CD14-positive monocyte (primary cell): Measurements from ENCODE around the gene PARP16. TPM values are rescaled to one million over a fixed set of nuclear protein-coding genes. Genes with fewer than 3 reads are reported as not detected.

ENCODE experiments used
- DNase-seq, 3 donors: peaks; one replicate each; pipeline ENCODE4 v3.0.0-alpha.2; 2011 to 2022
- H2AFZ ChIP-seq: 2 replicates; pipeline ENCODE4 v1.6.0; 2012; ENCODE audit warnings: mild to moderate bottlenecking, low read depth, low read length, inconsistent platforms; ENCODE audit not compliant: insufficient read depth, poor library complexity, severe bottlenecking
- H3K27ac ChIP-seq, 2 donors: 1 replicate in 1 of 2; 2 replicates in 1 of 2; pipeline ENCODE4 v1.5.1; 2012 to 2013; ENCODE audit warnings: low read length in 2 of 2, control low read depth in 1 of 2, inconsistent platforms in 1 of 2, low read depth in 1 of 2, mild to moderate bottlenecking in 1 of 2
- H3K27me3 ChIP-seq, 2 donors: one replicate each; pipeline versions ENCODE4 v1.6.0 to v1.6.1; 2011 to 2013; ENCODE audit warnings: low read length in 2 of 2; ENCODE audit not compliant: control insufficient read depth in 2 of 2, insufficient read depth in 2 of 2
- H3K36me3 ChIP-seq, 2 donors: replicated peaks in 1 of 2; 1 replicate in 1 of 2; 2 replicates in 1 of 2; pipeline versions ENCODE4 v1.5.1 to v1.6.1; 2012 to 2013; ENCODE audit warnings: low read length in 2 of 2, control low read depth in 1 of 2, inconsistent platforms in 1 of 2, mild to moderate bottlenecking in 1 of 2; ENCODE audit not compliant: insufficient read depth in 2 of 2, control insufficient read depth in 1 of 2
- H3K4me1 ChIP-seq, 2 donors: 1 replicate in 1 of 2; 2 replicates in 1 of 2; pipeline versions ENCODE4 v1.5.1 to v1.6.1; 2012 to 2013; ENCODE audit warnings: low read length in 2 of 2, control low read depth in 1 of 2, inconsistent platforms in 1 of 2, mild to moderate bottlenecking in 1 of 2, moderate library complexity in 1 of 2; ENCODE audit not compliant: insufficient read depth in 2 of 2, control insufficient read depth in 1 of 2
- H3K4me2 ChIP-seq: replicated peaks from 2 replicates; pipeline ENCODE3; 2012; ENCODE audit warnings: low read length, moderate library complexity, mild to moderate bottlenecking; ENCODE audit not compliant: poor library complexity, severe bottlenecking; ENCODE audit errors: extremely low read depth
- H3K4me3 ChIP-seq, 3 experiments: fragments of 200-600 bp in 1 of 3; sonication (generic) in 1 of 3; replicated peaks in 1 of 3; 1 replicate in 2 of 3; 2 replicates in 1 of 3; pipeline ENCODE4 v1.5.1; 2011 to 2013; ENCODE audit warnings: low read length in 3 of 3, mild to moderate bottlenecking in 3 of 3, control low read depth in 2 of 3, low read depth in 2 of 3, inconsistent platforms in 1 of 3, moderate library complexity in 1 of 3
- H3K79me2 ChIP-seq: 2 replicates; pipeline ENCODE4 v1.6.0; 2012; ENCODE audit warnings: mild to moderate bottlenecking, control low read depth, inconsistent platforms, low read length, moderate library complexity; ENCODE audit not compliant: insufficient read depth
- H3K9ac ChIP-seq: 2 replicates; pipeline ENCODE4 v1.6.0; 2017; ENCODE audit warnings: low read length, mild to moderate bottlenecking; ENCODE audit not compliant: insufficient read depth, poor library complexity, severe bottlenecking
- H3K9me3 ChIP-seq, 2 donors: replicated peaks in 1 of 2; 1 replicate in 1 of 2; 2 replicates in 1 of 2; pipeline versions ENCODE4 v1.5.1 to v1.6.1; 2012 to 2013; ENCODE audit warnings: low read length in 2 of 2, control low read depth in 1 of 2; ENCODE audit not compliant: control insufficient read depth in 1 of 2, insufficient read depth in 1 of 2
- H4K20me1 ChIP-seq: 2 replicates; pipeline ENCODE4 v1.6.0; 2012; ENCODE audit warnings: mild to moderate bottlenecking, low read length, control low read depth, moderate library complexity; ENCODE audit not compliant: insufficient read depth
- H3K27ac Mint-ChIP-seq, 7 donors: one replicate each; pipeline ENCODE4 v1.8.0; 2020; ENCODE audit warnings: mild to moderate bottlenecking in 7 of 7, mixed read lengths in 7 of 7, moderate library complexity in 6 of 7, inconsistent platforms in 2 of 7
- H3K27me3 Mint-ChIP-seq, 3 donors: one replicate each; pipeline ENCODE4 v1.8.0; 2021 to 2022; ENCODE audit warnings: low read depth in 3 of 3, mild to moderate bottlenecking in 3 of 3, mixed read lengths in 3 of 3, moderate library complexity in 3 of 3, inconsistent platforms in 1 of 3
- H3K36me3 Mint-ChIP-seq, 2 donors: one replicate each; pipeline ENCODE4 v1.8.0; 2020; ENCODE audit warnings: mixed read lengths in 2 of 2, inconsistent platforms in 1 of 2, mild to moderate bottlenecking in 1 of 2
- H3K4me1 Mint-ChIP-seq: one replicate; pipeline ENCODE4 v1.8.0; 2020; ENCODE audit warnings: mild to moderate bottlenecking, mixed read lengths
- H3K4me3 Mint-ChIP-seq, 2 donors: one replicate each; pipeline ENCODE4 v1.8.0; 2020; ENCODE audit warnings: mild to moderate bottlenecking in 2 of 2, mixed read lengths in 2 of 2, moderate library complexity in 1 of 2
- H3K9me3 Mint-ChIP-seq, 7 donors: one replicate each; pipeline ENCODE4 v1.8.0; 2020 to 2022; ENCODE audit warnings: mixed read lengths in 7 of 7, mild to moderate bottlenecking in 6 of 7, moderate library complexity in 6 of 7, inconsistent platforms in 2 of 7
- WGBS: methylation state at CpG from one replicate; pipeline ENCODE4 v1.1.5; 2013; ENCODE audit warnings: missing lambda C conversion rate; ENCODE audit not compliant: insufficient coverage; 5-methylcytosine and 5-hydroxymethylcytosine counted together
- intact Hi-C, 2 donors: fragments of 100-400 bp; cut with micrococcal nuclease; formaldehyde crosslinking; loops; one replicate each; pipeline versions ENCODE4 v1.15.0 to v1.15.1; 2023
- polyA plus RNA-seq, 3 donors: library from polyadenylated mRNA; depleted of rRNA in 1 of 3; unstranded in 2 of 3; stranded (reverse) in 1 of 3; fragments of 300-500 nt in 2 of 3; fragments of >200 nt in 1 of 3; fragmentation: Illumina TruSeq in 2 of 3; gene quantifications; 1 replicate in 2 of 3; 2 replicates in 1 of 3; pipeline ENCODE4 v1.2.3, GENCODE V29; 2012 to 2021
- TF ChIP-seq, protein P1 (sequence below): fragments of 200-600 bp; IDR thresholded peaks from one replicate; pipeline ENCODE4 v1.8.0; 2022; ENCODE audit warnings: antibody characterized with exemption, mild to moderate bottlenecking

PARP16 gene
- polyA plus RNA-seq, 3 donors: 4.8 to 6.9 (median 5.7) TPM

DNA sequence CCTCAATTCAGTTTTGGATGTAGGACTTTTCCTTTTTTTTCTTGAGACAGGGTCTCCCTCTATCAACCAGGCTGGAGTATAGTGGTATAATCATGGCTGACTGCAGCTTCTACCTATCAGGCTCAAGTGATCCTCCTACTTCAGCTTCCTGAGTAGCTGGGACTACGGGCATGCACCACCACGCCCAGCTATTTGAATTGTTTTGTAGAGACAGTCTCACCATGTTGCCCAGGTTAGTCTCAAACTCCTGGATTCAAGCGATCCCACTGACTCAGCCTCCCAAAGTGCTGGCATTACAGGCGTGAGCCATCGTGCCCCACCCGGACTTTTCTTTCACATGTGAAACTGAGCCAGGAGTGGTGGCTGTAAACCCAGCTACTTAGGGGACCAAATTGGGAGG is 21.3 kb upstream of the PARP16 start:
- Mint-ChIP-seq H3K4me1 (peaks cover 31% of the 10 kb centered on the region), H3K36me3 (no peaks in the 10 kb centered on the region), H3K4me3 (no peak overlapping the region), H3K27me3 (peaks cover 3 to 10% (median 4%) of the 10 kb centered on the region in 3 donors), H3K27ac (no peak overlapping the region), H3K9me3 (no peaks in the 10 kb centered on the region)
- Histone ChIP-seq H3K4me2 (no peak overlapping the region), H3K27me3 (peaks cover 0 to 2% of the 10 kb centered on the region in 2 donors), H3K9me3 (no peaks in the 10 kb centered on the region), H4K20me1 (no peaks in the 10 kb centered on the region), H2AFZ (no peak overlapping the region), H3K27ac (no peak overlapping the region), H3K9ac (no peak overlapping the region), H3K4me3 (no peak overlapping the region), H3K36me3 (no peaks in the 10 kb centered on the region), H3K79me2 (no peaks in the 10 kb centered on the region), H3K4me1 (peaks cover 24% of the 10 kb centered on the region in 2 donors)
- WGBS: 90% methylated on average over 4 of the region's 6 CpGs
- DNase-seq: peak in 1 of 3 donors; percentile 13
- intact Hi-C loops: no loop called here
- TF ChIP-seq, protein P1, sequence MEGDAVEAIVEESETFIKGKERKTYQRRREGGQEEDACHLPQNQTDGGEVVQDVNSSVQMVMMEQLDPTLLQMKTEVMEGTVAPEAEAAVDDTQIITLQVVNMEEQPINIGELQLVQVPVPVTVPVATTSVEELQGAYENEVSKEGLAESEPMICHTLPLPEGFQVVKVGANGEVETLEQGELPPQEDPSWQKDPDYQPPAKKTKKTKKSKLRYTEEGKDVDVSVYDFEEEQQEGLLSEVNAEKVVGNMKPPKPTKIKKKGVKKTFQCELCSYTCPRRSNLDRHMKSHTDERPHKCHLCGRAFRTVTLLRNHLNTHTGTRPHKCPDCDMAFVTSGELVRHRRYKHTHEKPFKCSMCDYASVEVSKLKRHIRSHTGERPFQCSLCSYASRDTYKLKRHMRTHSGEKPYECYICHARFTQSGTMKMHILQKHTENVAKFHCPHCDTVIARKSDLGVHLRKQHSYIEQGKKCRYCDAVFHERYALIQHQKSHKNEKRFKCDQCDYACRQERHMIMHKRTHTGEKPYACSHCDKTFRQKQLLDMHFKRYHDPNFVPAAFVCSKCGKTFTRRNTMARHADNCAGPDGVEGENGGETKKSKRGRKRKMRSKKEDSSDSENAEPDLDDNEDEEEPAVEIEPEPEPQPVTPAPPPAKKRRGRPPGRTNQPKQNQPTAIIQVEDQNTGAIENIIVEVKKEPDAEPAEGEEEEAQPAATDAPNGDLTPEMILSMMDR: no peak

DNA sequence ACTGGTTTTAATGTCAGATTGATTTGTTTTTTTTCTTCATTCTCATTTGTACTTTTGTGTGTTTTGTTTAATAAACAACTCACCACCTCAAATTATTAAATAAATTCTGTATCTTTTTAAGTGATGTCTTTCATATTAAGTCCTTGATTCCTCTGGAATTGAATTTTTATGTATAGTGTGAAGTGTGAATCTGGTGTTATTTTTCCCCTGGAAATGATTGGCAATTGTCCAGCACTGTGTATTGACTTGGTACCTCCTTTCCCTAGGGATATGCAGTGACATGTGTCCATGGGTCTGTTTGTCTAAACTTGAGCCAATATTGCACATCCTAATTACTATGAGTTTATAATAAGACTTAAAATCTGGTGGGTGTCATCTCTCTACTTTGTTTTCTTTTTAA is 19.9 kb upstream of the PARP16 start:
- H3K9me3 ChIP-seq: no peaks in the 10 kb centered on the region
- no peak for DNase-seq
- TF ChIP-seq, protein P1: no peak
- H3K9me3 Mint-ChIP-seq: no peaks in the 10 kb centered on the region
- H3K4me3 Mint-ChIP-seq: no peak overlapping the region
- H3K4me2 ChIP-seq: no peak overlapping the region
- no peak overlapping the region for H3K27ac ChIP-seq
- H3K79me2 ChIP-seq: no peaks in the 10 kb centered on the region
- H3K36me3 Mint-ChIP-seq: no peaks in the 10 kb centered on the region
- H3K4me3 ChIP-seq: no peak overlapping the region
- H3K36me3 ChIP-seq: no peaks in the 10 kb centered on the region
- H3K4me1 ChIP-seq: peaks cover 24% of the 10 kb centered on the region in 2 donors
- peaks cover 31% of the 10 kb centered on the region for H3K4me1 Mint-ChIP-seq
- H2AFZ ChIP-seq: no peak overlapping the region
- no peaks in the 10 kb centered on the region for H4K20me1 ChIP-seq
- peaks cover 0 to 3% (median under 1%) of the 10 kb centered on the region in 3 donors for H3K27me3 Mint-ChIP-seq
- no peaks in the 10 kb centered on the region for H3K27me3 ChIP-seq
- intact Hi-C loops: no loop called here
- no peak overlapping the region for H3K27ac Mint-ChIP-seq
- H3K9ac ChIP-seq: no peak overlapping the region
